GM12891 (cell line): Measurements from ENCODE around the gene ABHD1.

Experiments used
- DNase-seq: peaks from one replicate; pipeline ENCODE4 v3.0.0; 2011; ENCODE audit warnings: low spot score; ENCODE audit not compliant: insufficient read length
- FAIRE-seq: peaks from 2 replicates; lab custom pipeline; 2011; peaks lifted over from hg19 to GRCh38; lab: Jason Lieb, UNC
- PAX5 ChIP-seq: IDR thresholded peaks from 2 replicates; pipeline ENCODE4 v1.6.1; 2011; ENCODE audit warnings: low read length, moderate library complexity, mild to moderate bottlenecking; ENCODE audit not compliant: insufficient read depth, severe bottlenecking
- POLR2A ChIP-seq: IDR thresholded peaks from 2 replicates; pipeline ENCODE4 v1.6.1; 2011; ENCODE audit warnings: low read depth, low read length, control low read depth
- POLR2AphosphoS5 ChIP-seq: IDR thresholded peaks from 2 replicates; pipeline ENCODE4 v1.6.1; 2011; ENCODE audit warnings: low read depth, low read length, control low read depth
- POU2F2 ChIP-seq: IDR thresholded peaks from 2 replicates; pipeline ENCODE4 v1.6.1; 2011; ENCODE audit warnings: low read depth, mild to moderate bottlenecking, control low read depth, low read length, moderate library complexity
- SPI1 ChIP-seq: IDR thresholded peaks from 2 replicates; pipeline ENCODE4 v1.6.1; 2011; ENCODE audit warnings: low read depth, low read length, control low read depth
- TAF1 ChIP-seq: IDR thresholded peaks from 2 replicates; pipeline ENCODE4 v1.6.1; 2011; ENCODE audit warnings: low read depth, low read length, control low read depth

The ABHD1 gene

DNA sequence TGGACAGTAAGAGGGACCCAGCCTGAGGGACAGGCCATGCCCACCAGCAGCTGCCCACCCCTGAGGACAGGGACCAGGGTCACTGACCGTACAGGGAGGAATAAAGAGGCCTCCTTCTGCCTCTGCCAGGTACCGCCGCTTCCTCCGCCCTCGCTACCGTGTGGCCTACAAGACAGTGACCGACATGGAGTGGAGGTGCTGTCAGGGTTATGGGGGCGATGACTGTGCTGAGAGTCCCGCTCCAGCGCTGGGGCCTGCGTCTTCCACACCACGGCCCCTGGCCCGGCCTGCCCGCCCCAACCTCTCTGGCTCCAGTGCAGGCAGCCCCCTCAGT, 43.0 kb upstream of the ABHD1 start:
- no peak for FAIRE-seq
- TF ChIP-seq POLR2A (no peak), POU2F2 (no peak), TAF1 (no peak), PAX5 (no peak), SPI1 (no peak), POLR2AphosphoS5 (no peak)

DNA sequence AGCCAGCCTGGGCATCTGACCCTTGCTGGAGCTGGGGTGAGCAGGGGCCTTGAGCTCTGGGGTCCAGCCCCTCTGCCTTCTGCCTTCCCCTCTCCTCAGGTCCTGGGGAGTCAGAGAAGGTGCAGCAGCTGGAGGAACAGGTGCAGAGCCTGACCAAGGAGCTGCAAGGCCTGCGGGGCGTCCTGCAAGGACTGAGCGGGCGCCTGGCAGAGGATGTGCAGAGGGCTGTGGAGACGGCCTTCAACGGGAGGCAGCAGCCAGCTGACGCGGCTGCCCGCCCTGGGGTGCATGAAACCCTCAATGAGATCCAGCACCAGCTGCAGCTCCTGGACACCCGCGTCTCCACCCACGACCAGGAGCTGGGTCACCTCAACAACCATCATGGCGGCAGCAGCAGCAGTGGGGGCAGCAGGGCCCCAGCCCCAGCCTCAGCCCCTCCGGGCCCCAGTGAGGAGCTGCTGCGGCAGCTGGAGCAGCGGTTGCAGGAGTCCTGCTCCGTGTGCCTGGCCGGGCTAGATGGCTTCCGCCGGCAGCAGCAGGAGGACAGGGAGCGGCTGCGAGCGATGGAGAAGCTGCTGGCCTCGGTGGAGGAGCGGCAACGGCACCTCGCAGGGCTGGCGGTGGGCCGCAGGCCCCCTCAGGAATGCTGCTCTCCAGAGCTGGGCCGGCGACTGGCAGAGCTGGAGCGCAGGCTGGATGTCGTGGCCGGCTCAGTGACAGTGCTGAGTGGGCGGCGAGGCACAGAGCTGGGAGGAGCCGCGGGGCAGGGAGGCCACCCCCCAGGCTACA, 41.4 kb upstream of the ABHD1 start:
- DNase-seq, result no peak
- no peak for FAIRE-seq
- TF ChIP-seq SPI1 (no peak), PAX5 (no peak), POLR2AphosphoS5 (no peak), POLR2A (no peak), TAF1 (no peak), POU2F2 (no peak)

More for the DNA sequence above, 43.0 kb upstream of the ABHD1 start:
- DNase-seq, result no peak

DNA sequence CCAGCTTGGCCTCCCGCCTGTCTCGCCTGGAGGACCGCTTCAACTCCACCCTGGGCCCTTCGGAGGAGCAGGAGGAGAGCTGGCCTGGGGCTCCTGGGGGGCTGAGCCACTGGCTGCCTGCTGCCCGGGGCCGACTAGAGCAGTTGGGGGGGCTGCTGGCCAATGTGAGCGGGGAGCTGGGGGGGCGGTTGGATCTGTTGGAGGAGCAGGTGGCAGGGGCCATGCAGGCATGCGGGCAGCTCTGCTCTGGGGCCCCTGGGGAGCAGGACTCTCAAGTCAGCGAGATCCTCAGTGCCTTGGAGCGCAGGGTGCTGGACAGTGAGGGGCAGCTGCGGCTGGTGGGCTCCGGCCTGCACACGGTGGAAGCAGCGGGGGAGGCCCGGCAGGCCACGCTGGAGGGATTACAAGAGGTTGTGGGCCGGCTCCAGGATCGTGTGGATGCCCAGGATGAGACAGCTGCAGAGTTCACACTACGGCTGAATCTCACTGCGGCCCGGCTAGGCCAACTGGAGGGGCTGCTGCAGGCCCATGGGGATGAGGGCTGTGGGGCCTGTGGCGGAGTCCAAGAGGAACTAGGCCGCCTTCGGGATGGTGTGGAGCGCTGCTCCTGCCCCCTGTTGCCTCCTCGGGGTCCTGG, 40.7 kb upstream of the ABHD1 start:
- TF ChIP-seq PAX5, result no peak
- no peak for TF ChIP-seq POLR2A
- no peak for TF ChIP-seq POU2F2
- no peak for TF ChIP-seq TAF1
- TF ChIP-seq SPI1, result no peak
- TF ChIP-seq POLR2AphosphoS5, result no peak
- DNase-seq (no peak), FAIRE-seq (no peak)

GRCh38 chr2:27083410-27084296, 40.0 kb upstream of the ABHD1 start:
- TF ChIP-seq SPI1, result no peak
- no peak for TF ChIP-seq POLR2A
- no peak for TF ChIP-seq POLR2AphosphoS5
- TF ChIP-seq POU2F2, result no peak
- TF ChIP-seq TAF1, result no peak
- TF ChIP-seq PAX5, result no peak
- FAIRE-seq (no peak), DNase-seq (no peak)

- no peak for FAIRE-seq
- no peak for DNase-seq
- TF ChIP-seq POU2F2, result no peak
- no peak for TF ChIP-seq POLR2AphosphoS5
- no peak for TF ChIP-seq SPI1
- no peak for TF ChIP-seq PAX5
- no peak for TF ChIP-seq TAF1
- no peak for TF ChIP-seq POLR2A
Measured at GRCh38 chr2:27084297-27085061, 39.1 kb upstream of the ABHD1 start.

GRCh38 chr2:27085062-27085672, 38.4 kb upstream of the ABHD1 start:
- TF ChIP-seq POLR2A (no peak), SPI1 (no peak), PAX5 (no peak), POLR2AphosphoS5 (no peak), POU2F2 (no peak), TAF1 (no peak)
- DNase-seq, result no peak
- FAIRE-seq, result no peak

DNA sequence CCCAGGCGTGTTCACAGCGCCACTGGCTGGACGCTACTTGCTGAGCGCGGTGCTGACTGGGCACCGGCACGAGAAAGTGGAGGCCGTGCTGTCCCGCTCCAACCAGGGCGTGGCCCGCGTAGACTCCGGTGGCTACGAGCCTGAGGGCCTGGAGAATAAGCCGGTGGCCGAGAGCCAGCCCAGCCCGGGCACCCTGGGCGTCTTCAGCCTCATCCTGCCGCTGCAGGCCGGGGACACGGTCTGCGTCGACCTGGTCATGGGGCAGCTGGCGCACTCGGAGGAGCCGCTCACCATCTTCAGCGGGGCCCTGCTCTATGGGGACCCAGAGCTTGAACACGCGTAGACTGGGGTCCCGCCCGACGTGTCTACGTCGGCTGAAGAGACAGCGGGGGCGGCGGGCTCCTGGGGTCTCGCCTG, 37.9 kb upstream of the ABHD1 start:
- TF ChIP-seq POU2F2 (no peak), TAF1 (no peak), PAX5 (no peak), POLR2AphosphoS5 (no peak), POLR2A (no peak), SPI1 (no peak)
- no peak for DNase-seq
- FAIRE-seq, result peak; percentile 85

DNA sequence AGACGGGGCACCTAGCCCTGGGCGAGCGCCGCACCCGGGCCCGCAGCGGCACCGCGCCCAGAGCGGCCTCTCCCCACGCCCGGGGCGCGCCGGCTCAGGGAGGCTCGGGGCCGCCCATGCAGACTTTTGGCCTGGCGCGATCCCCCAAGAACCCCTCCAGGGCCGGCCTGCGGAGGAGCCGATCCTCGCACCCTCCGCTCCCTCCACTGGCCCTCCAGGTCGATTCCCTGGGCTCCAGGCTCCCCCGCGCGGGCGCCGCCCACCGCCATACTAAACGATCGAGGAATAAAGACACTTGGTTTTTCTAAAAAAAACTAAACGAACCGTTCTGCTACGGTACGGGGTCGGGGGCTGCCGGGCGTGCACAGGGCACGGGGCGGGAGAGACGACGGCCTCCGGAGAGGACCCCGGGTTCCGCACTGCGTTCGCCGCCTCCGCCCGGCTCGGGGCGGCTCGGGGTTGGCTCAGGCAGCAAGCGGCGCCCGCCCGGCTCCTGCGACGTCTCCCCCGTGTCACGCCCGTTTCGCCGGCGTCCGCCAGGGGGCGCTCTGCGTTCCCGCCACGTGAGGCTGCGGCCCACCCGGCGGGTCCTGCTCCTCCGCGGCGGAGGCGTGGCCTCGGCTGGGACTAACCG, 37.4 kb upstream of the ABHD1 start:
- DNase-seq, result peak; percentile 99
- TF ChIP-seq POU2F2 (no peak), POLR2A (0 out of 2 replicates have a peak, but pooled peaks have one; percentile 32), POLR2AphosphoS5 (no peak)
- peak; percentile 89 for FAIRE-seq
